Measurements from ENCODE around the gene PRKACG. TPM values are rescaled to one million over a fixed set of nuclear protein-coding genes. Genes with fewer than 3 reads are reported as not detected.
A peak's percentile ranks its signal among the peaks of the same experiment; 100 is the strongest.
"Not testable (repeated sequence)": the region's sequence is repeated elsewhere in the genome, so short reads cannot be mapped to it uniquely, and the experiment has no call there.

Gene PRKACG
- total RNA-seq (not detected), polyA plus RNA-seq (not detected)

DNA sequence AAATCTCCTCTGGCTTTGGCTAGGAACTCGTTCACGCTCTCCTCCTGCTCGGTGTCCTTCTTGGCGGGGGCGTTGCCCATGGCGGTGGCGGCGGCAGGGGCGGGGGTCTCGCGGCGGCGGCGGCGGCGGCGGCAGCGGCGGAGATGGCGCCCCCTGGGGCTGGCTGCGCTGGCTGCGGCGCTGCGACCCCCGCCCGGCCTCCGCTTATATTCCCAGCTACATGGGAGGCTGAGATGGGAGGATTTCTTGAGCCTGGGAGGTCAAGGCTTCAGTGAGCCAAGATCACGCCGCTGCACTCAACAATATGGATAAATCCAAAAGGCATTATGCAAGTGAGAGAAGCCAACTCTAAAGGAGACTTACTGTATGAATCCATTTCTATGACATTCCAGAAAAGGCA is at the start of gene PRKACG:
Gene PRKACG, minus strand, starts transcription at position 101 of the 400 bp plus-strand sequence. Its CDS starts 21 bp downstream, at position 80.
- no peak for DNase-seq (ENCODE audit: extremely low spot score)
- no peaks in the 10 kb centered on the region for H3K4me1 ChIP-seq (ENCODE audit: insufficient read depth)
- no peaks in the 10 kb centered on the region for H3K36me3 ChIP-seq (ENCODE audit: insufficient read depth)
- WGBS, result 98% methylated on average over 29 of the region's 29 CpGs
- no peak within 1 kb of the TSS for H3K27ac ChIP-seq (ENCODE audit: low read depth)
- no peak within 1 kb of the TSS for H3K4me3 ChIP-seq (ENCODE audit: low read depth, low read length)

DNA sequence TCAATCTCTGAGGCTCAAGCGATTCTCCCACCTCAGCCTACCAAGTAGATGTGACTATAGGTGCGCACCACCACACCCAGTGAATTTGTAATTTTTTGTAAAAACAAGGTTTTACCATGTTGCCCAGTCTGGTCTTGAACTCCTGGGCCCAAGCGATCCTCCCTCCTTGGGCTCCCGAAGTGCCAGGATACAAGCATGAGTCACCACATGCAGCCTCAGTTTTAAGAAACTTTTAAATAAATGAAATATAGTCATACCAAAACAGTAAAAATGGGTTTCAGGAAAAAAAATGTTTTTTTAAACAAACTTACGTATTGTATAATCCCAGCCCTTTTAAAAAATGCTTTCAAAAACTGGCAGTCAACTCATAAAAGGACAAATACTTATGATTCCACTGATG is 48.3 kb upstream of the PRKACG start:
- H3K36me3 ChIP-seq (ENCODE audit: insufficient read depth), result peaks cover 2% of the 10 kb centered on the region
- DNase-seq (ENCODE audit: extremely low spot score), result no peak
- no peaks in the 10 kb centered on the region for H3K4me1 ChIP-seq (ENCODE audit: insufficient read depth)
- no peak overlapping the region for H3K27ac ChIP-seq (ENCODE audit: low read depth)
- H3K4me3 ChIP-seq (ENCODE audit: low read depth, low read length), result no peak overlapping the region
- WGBS, result 92% methylated on average over 5 of the region's 5 CpGs

DNA sequence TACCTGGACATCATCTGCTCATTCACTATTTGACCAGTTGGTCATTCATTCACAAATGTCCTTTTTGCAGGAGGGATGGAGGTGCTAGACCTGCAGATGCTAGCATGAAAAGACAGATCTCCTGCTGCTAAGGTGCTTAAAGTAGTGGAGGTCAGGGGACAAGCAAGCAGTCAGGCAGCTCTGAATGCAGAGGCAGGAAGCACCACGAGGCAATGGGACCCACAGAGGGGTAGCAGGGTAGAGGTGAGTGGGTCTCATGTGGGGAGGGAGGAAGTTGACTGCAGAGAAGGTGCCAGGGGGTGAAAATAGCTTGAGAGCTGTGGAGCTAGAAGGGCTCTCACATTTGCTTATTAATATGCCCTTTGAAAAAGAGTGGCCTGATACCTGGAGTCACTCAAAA is 46.9 kb upstream of the PRKACG start:
- Histone ChIP-seq H3K4me3 (ENCODE audit: low read depth, low read length) (no peak overlapping the region), H3K36me3 (ENCODE audit: insufficient read depth) (no peaks in the 10 kb centered on the region), H3K4me1 (ENCODE audit: insufficient read depth) (no peaks in the 10 kb centered on the region), H3K27ac (ENCODE audit: low read depth) (no peak overlapping the region)
- 36% methylated on average over 1 of the region's 1 CpG for WGBS
- no peak for DNase-seq (ENCODE audit: extremely low spot score)

DNA sequence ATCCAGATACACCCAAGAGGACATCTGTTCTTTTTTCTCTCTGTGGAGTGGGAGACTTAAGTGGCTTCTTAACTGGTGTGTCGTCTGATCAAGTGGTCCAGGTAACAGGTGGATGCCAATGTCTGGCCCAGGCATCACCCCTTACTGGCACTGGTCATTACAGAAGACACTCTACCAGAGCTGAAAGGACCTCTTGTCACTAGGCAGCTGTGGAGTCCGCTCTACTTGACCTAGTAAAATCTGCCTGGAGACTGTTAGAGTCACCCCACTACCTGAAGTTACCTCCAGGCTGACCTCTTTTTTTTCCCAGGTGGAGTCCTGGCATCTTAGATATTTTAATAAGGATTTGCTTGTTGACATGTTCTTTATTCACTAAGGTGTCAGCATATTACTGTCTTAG is 44.2 kb upstream of the PRKACG start:
- Histone ChIP-seq H3K4me1 (ENCODE audit: insufficient read depth) (no peaks in the 10 kb centered on the region), H3K4me3 (ENCODE audit: low read depth, low read length) (no peak overlapping the region), H3K27ac (ENCODE audit: low read depth) (no peak overlapping the region), H3K36me3 (ENCODE audit: insufficient read depth) (no peaks in the 10 kb centered on the region)
- 92% methylated on average over 2 of the region's 2 CpGs for WGBS
- DNase-seq (ENCODE audit: extremely low spot score), result no peak

DNA sequence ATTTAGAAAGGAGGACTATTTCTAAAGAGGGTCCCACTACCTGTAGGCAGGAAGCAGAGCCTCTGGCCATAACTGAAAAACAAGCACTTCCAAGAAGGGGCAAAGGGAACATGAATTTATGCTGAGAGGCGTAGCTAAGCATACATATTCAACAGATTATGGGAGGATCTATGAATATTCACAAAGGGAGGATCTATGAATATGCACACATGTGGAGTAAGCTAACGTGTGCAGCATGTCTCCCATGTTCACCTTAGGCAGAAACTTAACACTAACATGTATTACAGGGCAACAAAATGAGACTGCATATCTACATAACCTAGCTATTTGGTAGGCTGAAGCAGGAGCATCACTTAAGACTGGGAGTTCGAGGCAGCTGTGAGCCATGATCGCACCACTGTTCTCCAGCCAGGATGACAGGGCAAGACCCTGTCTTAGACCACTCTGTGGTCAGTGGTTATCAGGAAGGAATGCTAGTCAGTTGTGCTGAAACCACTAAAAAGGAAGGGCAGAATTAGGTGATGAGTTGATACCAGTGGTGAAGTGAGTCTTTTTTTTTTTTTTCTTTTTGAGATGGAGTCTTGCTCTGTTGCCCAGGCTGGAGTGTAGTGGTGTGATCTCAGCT is 42.4 kb upstream of the PRKACG start:
- DNase-seq (ENCODE audit: extremely low spot score), result no peak
- 95% methylated on average over 4 of the region's 4 CpGs for WGBS
- H3K4me1 ChIP-seq (ENCODE audit: insufficient read depth), result no peaks in the 10 kb centered on the region
- H3K36me3 ChIP-seq (ENCODE audit: insufficient read depth), result no peaks in the 10 kb centered on the region
- H3K27ac ChIP-seq (ENCODE audit: low read depth), result no peak overlapping the region
- no peak overlapping the region for H3K4me3 ChIP-seq (ENCODE audit: low read depth, low read length)

DNA sequence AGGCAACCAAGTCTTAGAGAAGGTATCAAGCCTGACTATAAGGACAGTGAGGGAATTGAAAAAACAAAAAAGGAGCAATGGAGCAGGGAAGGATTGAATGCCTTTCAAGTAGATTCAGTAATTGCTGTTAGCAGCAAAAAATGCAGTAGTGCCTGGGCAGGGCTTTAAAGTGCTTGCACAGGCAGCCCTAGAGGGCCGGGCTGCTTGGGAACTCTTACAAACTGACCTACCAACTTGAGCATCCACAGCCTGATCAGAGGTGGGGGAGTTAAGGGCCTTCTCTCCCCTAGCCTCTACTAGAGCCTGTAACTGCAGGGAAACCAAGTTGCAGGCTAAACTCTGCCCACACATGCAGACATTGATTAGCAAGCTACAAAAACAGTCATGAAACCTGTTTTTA is 41.1 kb upstream of the PRKACG start:
- WGBS, result 30% methylated on average over 1 of the region's 1 CpG
- Histone ChIP-seq H3K4me1 (ENCODE audit: insufficient read depth) (no peaks in the 10 kb centered on the region), H3K27ac (ENCODE audit: low read depth) (no peak overlapping the region), H3K36me3 (ENCODE audit: insufficient read depth) (no peaks in the 10 kb centered on the region), H3K4me3 (ENCODE audit: low read depth, low read length) (no peak overlapping the region)
- DNase-seq (ENCODE audit: extremely low spot score), result no peak

DNA sequence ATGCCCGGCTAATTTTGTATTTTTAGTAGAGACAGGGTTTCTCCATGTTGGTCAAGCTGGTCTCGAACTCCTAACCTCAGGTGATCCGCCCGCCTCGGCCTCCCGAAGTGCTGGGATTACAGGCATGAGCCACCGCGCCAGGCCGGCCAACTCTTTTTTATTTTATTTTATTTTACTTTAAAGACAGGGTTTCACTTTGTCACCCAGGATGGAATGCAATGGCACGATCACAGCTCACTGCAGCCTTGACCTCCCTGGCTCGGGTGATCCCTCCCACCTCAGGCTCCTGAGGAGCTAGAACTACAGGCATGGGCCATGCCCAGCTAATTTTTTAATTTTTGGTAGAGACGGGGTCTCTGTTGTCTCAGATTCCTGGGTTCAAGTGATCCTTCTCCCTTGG is 37.0 kb upstream of the PRKACG start:
- DNase-seq (ENCODE audit: extremely low spot score); H3K4me1 ChIP-seq (ENCODE audit: insufficient read depth); H3K27ac ChIP-seq (ENCODE audit: low read depth); H3K36me3 ChIP-seq (ENCODE audit: insufficient read depth); H3K4me3 ChIP-seq (ENCODE audit: low read depth, low read length): not testable (repeated sequence)
- 88% methylated on average over 12 of the region's 12 CpGs for WGBS

DNA sequence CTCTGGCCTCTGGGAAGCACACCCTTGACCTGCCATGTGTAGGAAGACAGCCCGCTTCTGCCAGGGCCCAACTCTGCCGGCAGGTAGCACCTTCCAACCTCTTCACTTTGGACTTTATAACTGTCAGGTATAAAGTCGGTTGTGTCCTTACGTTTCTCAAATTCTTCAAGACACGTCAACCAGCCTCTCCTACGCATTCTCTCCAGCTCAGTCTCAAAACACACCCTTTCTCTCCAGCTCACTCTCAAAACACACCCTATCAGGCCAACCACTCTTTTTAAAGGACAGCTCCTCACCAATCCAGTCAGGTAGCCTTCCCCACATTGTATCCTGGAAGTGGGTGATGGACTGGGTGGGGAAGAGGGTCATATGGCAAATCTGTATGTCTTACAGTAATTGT is 35.2 kb upstream of the PRKACG start:
- no peaks in the 10 kb centered on the region for H3K36me3 ChIP-seq (ENCODE audit: insufficient read depth)
- H3K27ac ChIP-seq (ENCODE audit: low read depth), result no peak overlapping the region
- H3K4me3 ChIP-seq (ENCODE audit: low read depth, low read length), result no peak overlapping the region
- no peak for DNase-seq (ENCODE audit: extremely low spot score)
- 87% methylated on average over 6 of the region's 6 CpGs for WGBS
- H3K4me1 ChIP-seq (ENCODE audit: insufficient read depth), result peaks cover 1% of the 10 kb centered on the region

DNA sequence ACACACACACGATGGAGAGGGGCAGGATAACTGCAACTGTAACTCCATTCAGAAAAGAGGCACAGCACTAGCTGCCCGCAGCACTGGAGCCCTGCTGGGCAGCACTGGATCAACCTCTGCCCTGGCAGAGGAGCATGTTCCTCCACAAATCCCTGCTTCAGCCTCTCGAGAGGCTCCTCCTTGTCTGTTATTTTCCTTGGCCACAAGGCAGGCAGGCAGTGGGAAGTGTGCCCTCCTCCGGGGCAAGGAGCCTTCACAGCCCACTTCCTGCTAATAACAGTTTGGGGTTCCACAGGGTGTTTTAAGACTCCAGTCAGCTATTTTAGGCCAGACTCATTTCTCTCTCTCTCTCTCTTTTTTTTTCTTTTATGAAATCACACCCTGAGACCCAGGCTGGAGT is 33.5 kb upstream of the PRKACG start:
- peaks cover 1% of the 10 kb centered on the region for H3K4me1 ChIP-seq (ENCODE audit: insufficient read depth)
- no peak for DNase-seq (ENCODE audit: extremely low spot score)
- H3K27ac ChIP-seq (ENCODE audit: low read depth), result no peak overlapping the region
- H3K4me3 ChIP-seq (ENCODE audit: low read depth, low read length), result no peak overlapping the region
- 72% methylated on average over 4 of the region's 4 CpGs for WGBS
- no peaks in the 10 kb centered on the region for H3K36me3 ChIP-seq (ENCODE audit: insufficient read depth)

DNA sequence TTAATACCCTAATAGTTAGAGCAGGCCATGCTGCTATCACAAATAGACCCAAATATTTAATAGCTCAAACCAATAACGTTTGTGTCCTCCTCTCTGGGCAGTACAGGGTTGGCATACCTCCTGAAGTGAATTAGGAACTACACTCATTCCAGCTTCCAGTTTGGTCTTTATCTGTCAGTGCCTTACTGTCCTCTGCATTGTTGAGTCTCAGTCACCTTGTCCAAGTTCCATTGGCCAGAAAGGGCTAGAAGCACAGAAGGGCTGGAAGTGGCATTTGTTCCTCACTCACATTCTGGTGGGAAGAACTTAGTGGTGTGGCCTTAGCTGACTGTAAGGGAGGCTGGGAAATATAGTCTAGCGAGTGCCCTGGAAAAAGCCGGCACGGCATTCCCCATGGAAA is 32.8 kb upstream of the PRKACG start:
- no peak for DNase-seq (ENCODE audit: extremely low spot score)
- H3K27ac ChIP-seq (ENCODE audit: low read depth), result no peak overlapping the region
- no peak overlapping the region for H3K4me3 ChIP-seq (ENCODE audit: low read depth, low read length)
- H3K36me3 ChIP-seq (ENCODE audit: insufficient read depth), result no peaks in the 10 kb centered on the region
- WGBS, result 73% methylated on average over 4 of the region's 4 CpGs
- peaks cover 1% of the 10 kb centered on the region for H3K4me1 ChIP-seq (ENCODE audit: insufficient read depth)

DNA sequence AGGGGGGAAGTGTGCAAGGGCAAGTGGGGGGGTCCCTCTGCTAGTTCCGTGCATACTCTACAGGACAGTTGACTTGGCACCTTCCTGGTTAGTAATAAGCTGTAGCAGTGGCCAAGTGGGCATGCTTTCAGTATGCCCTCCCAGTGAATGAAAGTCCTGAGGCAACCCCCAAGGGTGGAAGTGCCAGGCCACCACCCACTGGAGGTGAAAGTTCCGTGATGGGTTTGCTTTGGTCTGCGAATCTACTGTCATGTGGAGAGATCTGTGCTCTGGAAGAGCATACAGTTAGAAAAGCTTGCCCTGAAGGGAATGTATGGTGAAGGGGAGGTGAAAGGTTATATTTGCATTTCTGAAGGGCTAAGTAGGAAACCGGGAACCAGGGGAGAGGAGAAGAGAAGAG is 31.9 kb upstream of the PRKACG start:
- Histone ChIP-seq H3K27ac (ENCODE audit: low read depth) (no peak overlapping the region), H3K4me1 (ENCODE audit: insufficient read depth) (peaks cover 1% of the 10 kb centered on the region), H3K4me3 (ENCODE audit: low read depth, low read length) (no peak overlapping the region), H3K36me3 (ENCODE audit: insufficient read depth) (no peaks in the 10 kb centered on the region)
- DNase-seq (ENCODE audit: extremely low spot score), result no peak
- WGBS, result 83% methylated on average over 4 of the region's 4 CpGs

DNA sequence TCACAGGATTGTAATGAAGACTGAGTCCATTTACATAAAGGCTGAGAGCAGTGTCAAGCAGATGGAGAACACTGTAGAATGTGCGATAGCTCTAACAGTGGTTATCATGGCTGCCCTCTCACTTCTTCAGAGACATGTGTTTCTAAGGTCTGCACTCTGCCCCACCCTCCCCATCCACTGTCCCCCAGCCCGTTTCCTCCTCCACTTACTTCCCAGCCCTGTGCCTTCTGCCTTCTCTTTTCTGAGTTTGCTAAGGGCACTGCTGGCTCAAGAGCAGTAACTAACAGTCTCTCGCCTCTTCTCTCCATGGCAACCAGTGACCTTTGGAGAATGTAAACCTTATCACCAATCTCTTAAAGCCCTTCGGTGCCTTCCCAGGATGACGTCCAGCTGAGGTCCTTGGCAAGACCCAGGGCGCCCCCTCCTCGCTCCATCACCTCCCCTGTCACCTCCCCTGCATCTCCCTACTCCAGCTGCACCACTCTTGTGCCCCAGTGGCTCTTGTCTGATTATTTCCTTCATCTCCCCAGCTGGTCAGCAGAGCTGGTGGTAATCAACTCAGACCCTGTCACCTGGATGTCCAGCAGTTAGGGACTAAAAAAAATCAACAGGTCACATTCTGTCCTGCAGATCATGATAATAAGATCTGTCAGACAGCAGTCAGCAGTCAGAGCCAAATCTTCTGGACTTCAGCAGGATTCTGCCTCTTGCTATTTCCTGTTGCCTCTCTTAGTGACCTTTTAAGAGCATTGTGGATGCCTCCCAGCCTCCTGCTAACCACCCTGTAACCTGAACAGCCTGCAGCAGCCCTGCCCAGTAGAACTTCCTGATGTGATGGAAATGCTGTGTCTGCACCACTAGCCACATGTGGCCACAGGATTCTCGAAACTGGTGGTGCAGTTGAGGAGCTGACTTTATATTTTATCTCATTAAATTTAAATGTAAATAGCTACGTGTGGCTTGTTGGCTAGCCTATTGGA is 30.6 kb upstream of the PRKACG start:
- Histone ChIP-seq H3K36me3 (ENCODE audit: insufficient read depth) (no peaks in the 10 kb centered on the region), H3K27ac (ENCODE audit: low read depth) (no peak overlapping the region)
- WGBS, result 43% methylated on average over 9 of the region's 9 CpGs

DNA sequence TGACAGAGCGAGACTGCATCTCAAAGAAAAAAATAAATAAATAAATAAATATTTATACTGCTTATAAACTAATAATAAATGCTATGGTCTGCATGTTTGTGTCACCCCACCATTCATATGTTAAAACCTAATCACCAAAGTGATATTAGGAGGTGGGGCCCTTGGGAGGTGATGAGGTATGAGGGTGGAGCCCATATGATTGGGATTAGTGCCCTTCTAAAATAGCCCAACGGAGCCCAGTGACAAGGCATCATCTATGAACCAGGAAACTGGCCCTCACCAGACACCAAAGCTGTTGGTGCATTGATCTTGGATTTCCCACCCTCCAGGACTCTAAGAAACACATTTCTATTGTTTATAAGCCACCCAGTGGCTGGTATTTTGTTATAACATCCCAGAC is 26.7 kb upstream of the PRKACG start:
- 98% methylated on average over 2 of the region's 2 CpGs for WGBS
- no peak for DNase-seq (ENCODE audit: extremely low spot score)
- no peak overlapping the region for H3K27ac ChIP-seq (ENCODE audit: low read depth)
- peaks cover 5% of the 10 kb centered on the region for H3K4me1 ChIP-seq (ENCODE audit: insufficient read depth)
- H3K4me3 ChIP-seq (ENCODE audit: low read depth, low read length), result no peak overlapping the region
- H3K36me3 ChIP-seq (ENCODE audit: insufficient read depth), result no peaks in the 10 kb centered on the region

More for the DNA sequence above, 30.6 kb upstream of the PRKACG start:
- no peak for DNase-seq (ENCODE audit: extremely low spot score)
- Histone ChIP-seq H3K4me3 (ENCODE audit: low read depth, low read length) (no peak overlapping the region), H3K4me1 (ENCODE audit: insufficient read depth) (peaks cover 1% of the 10 kb centered on the region)

DNA sequence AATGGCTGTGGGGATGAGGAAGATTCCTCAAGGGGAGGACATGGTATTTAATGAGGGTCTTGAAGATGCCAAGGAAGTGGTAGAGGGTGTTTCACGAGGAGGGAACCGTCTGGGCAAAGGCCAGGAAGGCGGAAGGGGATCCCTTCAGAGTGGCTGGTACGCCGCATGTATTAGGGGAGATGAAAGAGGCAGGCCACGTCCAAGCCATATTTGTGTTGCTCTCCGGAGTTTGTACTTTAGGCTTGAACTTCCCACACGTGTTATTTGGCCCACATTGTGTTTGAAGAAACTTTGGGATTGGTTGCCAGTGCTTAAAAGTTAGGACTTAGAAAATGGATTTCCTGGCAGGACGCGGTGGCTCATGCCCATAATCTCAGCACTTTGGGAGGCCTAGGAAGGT is 22.9 kb upstream of the PRKACG start:
- no peak overlapping the region for H3K27ac ChIP-seq (ENCODE audit: low read depth)
- no peaks in the 10 kb centered on the region for H3K36me3 ChIP-seq (ENCODE audit: insufficient read depth)
- DNase-seq (ENCODE audit: extremely low spot score), result no peak
- H3K4me3 ChIP-seq (ENCODE audit: low read depth, low read length), result peak overlapping the region; percentile 76
- peaks cover 5% of the 10 kb centered on the region for H3K4me1 ChIP-seq (ENCODE audit: insufficient read depth)
- WGBS, result 54% methylated on average over 10 of the region's 10 CpGs
